ENCODE results near the gene NAA16.

GRCh38 chr13:41332829-41333228 is 21.8 kb downstream of the NAA16 start:
- TF ChIP-seq CTCF (IDR thresholded peaks at IDR 0.05) (no peak), POLR2A (IDR thresholded peaks at IDR 0.05) (no peak)

Measured in stomach (tissue), 4 donors.